SK-N-SH treated with all-trans-retinoic acid at 6 μM for 48 hours (cell line): Measurements from ENCODE around the gene MYO5B.

Experiments
- CSRNP3 ChIP-seq: fragments of 250-450 bp; sonication (Bioruptor Pico); IDR thresholded peaks from 2 replicates; pipeline ENCODE4 v1.5.1; 2021; ENCODE audit warnings: mild to moderate bottlenecking, moderate library complexity
- ESRRG ChIP-seq: fragments of 250-450 bp; sonication (Bioruptor Pico); IDR thresholded peaks from 2 replicates; pipeline ENCODE4 v1.6.1; 2021; ENCODE audit warnings: mild to moderate bottlenecking
- TOX ChIP-seq: fragments of 250-450 bp; sonication (Bioruptor Pico); IDR thresholded peaks from 2 replicates; pipeline ENCODE4 v1.8.0; 2021; ENCODE audit warnings: mild to moderate bottlenecking, moderate library complexity, borderline replicate concordance
- ZNF565 ChIP-seq: fragments of 450-650 bp; formaldehyde crosslinking; conservative IDR thresholded peaks from 2 replicates; pipeline ENCODE4 v1.5.0; 2020; ENCODE audit warnings: low read depth, mild to moderate bottlenecking, moderate library complexity

- TF ChIP-seq ZNF565 (CRISPR knock-in tag) (no peak), ESRRG (CRISPR knock-in tag) (no peak), TOX (no peak), CSRNP3 (CRISPR knock-in tag) (no peak)
Measured at GRCh38 chr18:49884465-49884864, 310.5 kb downstream of the MYO5B start.
